ENCODE measurements around the gene SMG9.

SMG9 gene

DNA sequence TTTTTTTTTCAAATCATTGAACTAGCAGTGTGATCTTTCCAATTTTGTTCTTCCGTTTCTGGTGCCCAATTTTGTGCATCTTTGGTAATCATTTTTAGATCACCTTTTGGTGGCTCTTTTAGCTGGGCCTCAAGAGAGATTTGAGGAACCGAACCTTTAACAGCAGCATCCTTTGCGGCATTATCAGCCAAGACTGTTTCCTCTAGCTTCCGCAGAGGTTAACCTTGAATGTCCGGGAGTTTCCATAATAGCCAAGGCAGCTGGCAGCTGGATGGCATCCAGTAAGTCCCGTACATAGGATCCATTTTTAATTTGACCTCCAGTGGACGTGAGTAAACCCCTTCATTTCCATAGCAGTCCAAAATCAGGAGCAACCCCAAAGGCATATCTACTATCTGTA is 29.3 kb downstream of the SMG9 start:
- no peak for DNase-seq (ENCODE audit: low read depth in 2 of 2, low spot score in 1 of 2)

DNA sequence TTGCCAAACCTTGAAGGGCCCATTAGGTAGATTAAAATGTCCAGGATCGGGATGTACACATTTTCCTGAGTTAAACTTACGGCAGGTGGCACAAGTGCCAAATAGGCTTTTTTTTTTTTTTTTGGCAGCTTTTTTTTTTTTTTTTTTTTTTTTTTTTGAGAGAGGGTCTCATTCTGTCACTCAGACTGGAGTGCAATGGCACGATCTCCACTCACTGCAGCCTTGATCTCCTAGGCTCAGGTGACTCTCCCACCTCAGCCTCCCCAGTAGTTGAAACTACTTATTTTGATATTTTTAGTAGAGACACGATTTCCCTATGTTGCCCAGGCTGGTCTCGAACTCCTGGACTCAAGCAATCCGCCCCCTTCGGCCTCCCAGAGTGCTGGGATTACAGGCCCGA is 29.9 kb downstream of the SMG9 start:
- no peak for DNase-seq (ENCODE audit: low read depth in 2 of 2, low spot score in 1 of 2)

DNA sequence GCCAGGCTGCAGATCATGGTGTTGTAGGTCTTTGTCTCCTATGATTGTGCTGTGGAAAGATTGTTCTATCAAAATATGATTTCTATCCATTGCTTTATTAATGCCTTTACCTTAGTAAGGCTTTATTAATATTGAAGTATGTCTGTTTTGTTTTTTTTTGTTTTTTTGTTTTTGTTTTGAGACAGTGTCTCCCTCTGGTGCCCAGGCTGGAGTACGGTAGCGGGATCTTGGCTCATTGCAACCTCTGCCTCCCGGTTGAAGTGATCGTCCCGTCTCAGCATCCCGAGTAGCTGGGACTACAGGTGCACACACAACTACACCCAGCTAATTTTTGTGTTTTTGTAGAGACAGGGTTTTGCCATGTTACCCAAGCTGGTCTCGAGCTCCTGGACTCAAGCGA is 31.2 kb downstream of the SMG9 start:
- no peak for DNase-seq (ENCODE audit: low read depth in 2 of 2, low spot score in 1 of 2)

DNA sequence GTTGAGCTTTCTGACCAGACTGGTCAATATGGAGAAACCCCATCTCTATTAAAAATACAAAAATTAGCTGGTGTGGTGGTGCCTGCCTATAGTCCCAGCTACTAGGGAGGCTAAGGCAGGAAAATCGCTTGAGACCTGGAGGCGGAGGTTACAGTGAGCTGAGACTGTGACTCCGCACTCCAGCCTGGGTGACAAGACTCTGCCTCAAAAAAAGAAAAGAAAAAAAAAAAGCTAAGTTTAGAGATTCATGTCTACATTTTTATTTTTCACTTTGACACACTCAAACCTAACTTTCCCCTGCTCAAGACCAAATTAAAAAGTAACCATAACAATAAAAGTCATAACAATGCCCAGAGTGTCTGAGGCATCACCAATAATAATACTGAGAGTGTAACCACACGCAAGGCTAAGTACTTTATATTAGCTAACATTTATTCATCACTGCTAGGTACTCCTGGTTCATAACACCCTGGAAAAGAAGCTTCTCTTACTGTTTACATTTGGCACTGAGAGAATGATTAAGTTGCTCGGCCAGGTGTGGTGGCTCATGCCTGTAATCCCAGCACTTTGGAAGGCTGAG is 33.2 kb downstream of the SMG9 start:
- no peak for DNase-seq (ENCODE audit: low read depth in 2 of 2, low spot score in 1 of 2)

DNA sequence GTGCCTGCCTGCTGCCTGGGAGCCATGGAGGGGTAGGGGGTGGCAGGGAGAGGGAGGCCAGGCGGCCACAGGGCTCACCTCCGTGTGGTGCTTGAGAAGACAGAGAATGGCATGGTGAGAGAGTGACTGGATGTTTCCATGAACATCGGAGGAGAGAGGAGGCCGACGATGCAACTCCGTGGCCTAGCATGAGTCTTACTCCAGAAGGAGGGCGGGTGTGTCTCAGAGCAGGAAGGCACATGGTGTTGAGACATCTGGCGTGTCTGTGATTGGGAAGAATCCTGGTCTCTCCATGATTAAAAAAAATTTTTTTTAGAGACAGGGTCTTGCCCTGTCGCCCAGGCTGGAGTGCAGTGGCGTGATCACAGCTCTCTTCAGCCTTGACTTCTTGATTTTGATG is 33.8 kb downstream of the SMG9 start:
- no peak for DNase-seq (ENCODE audit: low read depth in 2 of 2, low spot score in 1 of 2)

DNA sequence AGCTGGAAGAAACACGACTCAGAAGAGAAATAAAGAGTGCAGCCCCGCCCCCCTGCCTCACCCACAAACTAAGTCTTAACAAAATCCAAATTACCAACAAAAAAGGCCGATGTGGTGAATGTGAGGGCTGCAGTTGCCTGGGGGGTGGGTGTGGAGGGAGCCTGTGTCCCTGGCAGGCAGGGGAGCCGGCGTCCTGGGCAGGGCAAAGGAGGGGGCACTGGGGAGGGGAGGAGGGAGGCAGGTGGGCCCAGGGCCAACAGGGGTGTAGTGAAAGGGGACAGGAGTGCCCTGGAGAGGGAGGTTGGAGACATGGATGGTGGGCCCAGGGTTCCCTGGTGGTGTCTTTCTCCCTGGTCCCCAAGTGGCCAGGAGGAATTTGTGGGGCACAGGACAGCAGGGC is 34.8 kb downstream of the SMG9 start:
- DNase-seq (ENCODE audit: low read depth in 2 of 2, low spot score in 1 of 2): no peak

DNA sequence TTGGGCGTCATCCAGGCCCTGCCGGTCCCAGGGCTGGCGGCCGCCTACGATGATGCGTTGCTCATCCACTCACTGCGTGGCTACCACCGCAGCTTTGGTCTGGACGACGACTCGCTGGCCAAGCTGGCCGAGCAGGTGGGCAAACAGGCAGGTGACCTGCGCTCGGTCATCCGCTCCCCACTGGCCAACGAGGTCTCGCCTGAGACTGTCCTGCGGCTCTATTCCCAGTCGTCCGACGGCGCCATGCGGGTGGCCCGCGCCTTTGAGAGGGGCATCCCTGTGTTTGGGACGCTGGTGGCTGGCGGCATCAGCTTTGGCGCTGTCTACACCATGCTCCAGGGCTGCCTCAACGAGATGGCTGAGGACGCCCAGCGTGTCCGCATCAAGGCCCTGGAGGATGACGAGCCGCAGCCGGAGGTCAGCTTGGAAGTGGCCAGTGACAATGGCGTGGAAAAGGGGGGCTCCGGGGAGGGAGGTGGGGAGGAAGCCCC is 35.3 kb downstream of the SMG9 start:
- no peak for DNase-seq (ENCODE audit: low read depth in 2 of 2, low spot score in 1 of 2)

DNA sequence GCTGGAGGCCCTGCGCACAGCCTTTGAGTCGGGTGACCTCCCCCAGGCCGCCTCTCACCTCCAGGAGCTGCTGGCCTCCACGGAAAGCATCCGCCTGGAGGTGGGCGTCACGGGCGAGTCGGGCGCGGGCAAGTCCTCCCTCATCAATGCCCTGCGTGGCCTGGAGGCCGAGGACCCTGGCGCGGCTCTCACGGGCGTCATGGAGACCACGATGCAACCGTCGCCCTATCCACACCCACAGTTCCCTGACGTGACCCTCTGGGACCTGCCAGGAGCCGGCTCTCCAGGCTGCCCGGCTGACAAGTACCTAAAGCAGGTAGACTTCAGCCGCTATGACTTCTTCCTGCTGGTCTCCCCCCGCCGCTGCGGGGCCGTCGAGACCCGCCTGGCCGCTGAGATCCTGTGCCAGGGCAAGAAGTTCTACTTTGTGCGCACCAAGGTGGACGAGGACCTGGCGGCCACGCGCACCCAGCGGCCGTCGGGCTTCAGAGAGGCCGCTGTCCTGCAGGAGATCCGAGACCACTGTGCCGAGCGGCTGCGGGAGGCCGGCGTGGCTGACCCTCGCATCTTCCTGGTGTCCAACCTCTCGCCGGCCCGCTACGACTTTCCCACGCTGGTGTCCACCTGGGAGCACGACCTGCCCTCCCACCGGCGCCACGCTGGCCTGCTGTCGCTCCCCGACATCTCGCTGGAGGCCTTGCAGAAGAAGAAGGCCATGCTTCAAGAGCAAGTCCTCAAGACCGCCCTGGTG is 36.0 kb downstream of the SMG9 start:
- no peak for DNase-seq (ENCODE audit: low read depth in 2 of 2, low spot score in 1 of 2)

DNA sequence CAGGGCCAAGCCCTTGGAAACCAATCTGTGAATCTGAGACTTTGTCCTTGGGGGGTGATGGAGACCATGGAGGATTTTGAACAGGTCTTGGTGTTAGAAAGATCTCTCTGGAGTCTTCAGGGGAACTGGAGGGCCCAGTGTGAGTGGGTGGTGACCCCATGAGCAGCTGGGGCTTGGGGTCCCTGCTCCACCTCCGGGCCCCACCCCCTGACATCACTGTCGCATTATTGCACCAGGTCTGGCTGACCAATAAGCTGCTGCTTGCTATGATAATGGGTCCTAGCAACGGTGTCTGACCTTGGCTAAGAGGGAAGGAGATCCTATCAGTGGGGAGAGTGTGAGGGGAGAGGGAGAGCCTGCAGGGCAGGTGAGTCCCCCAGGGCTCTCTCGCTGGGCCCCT is 39.0 kb downstream of the SMG9 start, which contains the start of gene IRGC:
IRGC (plus strand) TSS at position 301 of the 400 bp plus-strand sequence. CDS start 2,483 bp downstream, outside the sequence.
- no peak for DNase-seq (ENCODE audit: low read depth in 2 of 2, low spot score in 1 of 2)

DNA sequence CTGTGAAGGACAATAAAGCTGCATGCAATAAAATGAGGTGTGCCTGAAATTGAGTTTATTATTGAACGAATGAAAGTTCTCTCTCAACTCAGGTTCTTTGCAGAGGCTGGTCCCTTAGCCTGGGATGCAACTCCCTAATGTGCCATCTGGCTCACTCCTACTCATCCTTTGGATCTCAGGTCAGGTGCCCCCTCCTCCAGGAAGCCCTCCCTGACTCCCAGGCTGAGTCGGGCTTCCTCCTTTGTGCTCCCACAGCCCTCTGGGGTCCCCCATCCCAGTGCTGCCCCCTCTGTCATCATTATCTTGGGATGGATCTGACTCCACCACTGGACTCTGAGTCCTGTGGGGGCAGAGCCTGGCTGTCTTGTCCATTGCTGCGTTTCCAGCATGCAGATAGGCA is 41.6 kb downstream of the SMG9 start:
- DNase-seq (ENCODE audit: low read depth in 2 of 2, low spot score in 1 of 2): no peak

DNA sequence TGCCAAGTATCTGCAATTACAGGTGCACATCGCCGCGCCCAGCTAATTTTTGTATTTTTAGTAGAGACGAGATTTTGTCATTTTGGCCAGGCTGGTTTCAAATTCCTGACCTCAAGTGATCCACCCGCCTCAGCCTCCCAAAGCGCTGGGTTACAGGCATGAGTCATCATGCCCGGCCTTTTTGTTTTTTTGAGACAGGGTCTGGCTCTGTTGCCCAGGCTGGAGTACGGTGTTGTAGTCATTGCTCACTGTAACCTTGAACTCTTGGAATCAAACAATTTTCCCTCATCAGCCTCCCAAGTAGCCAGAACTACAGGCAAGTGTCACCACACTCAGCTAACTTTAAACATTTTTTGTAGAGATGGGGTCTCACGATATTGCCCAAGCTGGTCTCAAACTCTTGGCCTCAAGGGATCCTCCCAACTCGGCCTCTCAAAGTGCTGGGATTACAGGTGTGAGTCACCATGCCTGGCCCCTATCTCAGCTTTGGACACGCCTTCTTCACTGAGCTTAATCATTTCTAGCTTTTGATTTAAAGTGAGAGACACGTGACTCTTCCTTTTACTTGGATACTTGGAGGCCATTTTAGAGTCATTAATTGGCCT is 42.9 kb downstream of the SMG9 start:
- no peak for DNase-seq (ENCODE audit: low read depth in 2 of 2, low spot score in 1 of 2)

DNA sequence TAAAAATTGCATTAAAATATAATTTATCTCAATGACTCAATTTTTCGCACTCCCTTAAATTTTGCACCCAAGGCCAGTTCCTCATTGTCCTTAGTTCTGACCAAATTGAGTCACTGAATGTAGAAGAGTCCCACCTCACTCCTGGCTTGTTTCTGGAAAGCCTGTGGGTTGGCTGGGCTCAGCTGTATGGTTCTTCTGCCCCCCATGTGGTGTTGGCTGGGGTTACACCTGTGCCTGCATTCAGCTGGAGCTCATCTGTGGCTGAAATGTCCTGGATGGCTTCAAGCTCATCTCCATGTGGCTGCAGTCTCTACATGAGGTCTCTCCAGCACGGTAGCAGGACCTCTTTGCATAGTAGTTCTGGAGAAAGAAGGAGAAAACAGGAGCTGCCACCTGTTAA is 46.0 kb downstream of the SMG9 start:
- no peak for DNase-seq (ENCODE audit: low read depth in 2 of 2, low spot score in 1 of 2)

DNA sequence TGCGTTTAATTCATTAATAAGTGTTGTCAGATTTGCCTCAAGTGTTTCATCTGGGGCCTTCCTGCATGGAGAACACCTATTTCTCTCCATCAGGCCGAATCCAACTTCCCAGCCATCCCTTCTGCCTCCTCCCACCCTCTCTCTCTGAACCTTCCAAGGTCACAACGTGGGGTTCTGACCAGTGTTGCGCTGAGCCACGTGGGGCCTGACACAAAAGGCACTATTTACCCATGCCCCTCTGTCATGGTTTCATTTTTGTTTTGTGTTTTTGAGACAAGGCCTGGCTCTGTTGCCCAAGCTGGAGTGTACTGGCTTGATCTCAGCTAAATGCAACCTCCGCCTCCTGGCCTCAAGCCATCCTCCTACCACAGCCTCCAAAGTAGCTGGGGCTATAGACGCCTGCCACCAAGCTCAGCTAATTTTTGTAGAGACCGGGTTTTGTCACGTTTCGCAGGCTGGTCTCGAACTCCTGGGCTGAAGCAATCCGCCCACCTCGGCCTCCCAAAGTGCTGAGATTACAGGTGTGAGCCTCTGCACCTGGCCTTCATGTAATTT is 47.5 kb downstream of the SMG9 start:
- DNase-seq (ENCODE audit: low read depth in 2 of 2, low spot score in 1 of 2): no peak

DNA sequence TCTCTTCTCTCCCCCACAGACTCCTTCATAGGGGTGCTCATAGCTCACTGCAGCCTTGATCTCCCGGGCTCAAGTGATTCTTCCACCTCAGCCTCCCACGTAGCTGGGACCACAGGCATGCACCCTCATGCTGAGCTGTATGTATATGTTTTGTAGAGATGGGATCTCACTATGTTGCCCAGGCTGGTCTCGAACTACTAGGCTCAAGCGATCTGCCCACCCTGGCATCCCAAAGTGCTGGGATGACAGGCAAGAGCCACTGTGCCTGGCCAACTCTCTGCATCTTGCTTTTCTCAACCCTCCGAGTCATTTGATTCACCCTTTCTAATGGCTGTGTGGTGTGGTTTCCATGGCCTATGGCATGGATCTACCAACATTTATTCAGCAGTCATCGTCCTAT is 49.0 kb downstream of the SMG9 start:
- DNase-seq (ENCODE audit: low read depth in 2 of 2, low spot score in 1 of 2): no peak

DNA sequence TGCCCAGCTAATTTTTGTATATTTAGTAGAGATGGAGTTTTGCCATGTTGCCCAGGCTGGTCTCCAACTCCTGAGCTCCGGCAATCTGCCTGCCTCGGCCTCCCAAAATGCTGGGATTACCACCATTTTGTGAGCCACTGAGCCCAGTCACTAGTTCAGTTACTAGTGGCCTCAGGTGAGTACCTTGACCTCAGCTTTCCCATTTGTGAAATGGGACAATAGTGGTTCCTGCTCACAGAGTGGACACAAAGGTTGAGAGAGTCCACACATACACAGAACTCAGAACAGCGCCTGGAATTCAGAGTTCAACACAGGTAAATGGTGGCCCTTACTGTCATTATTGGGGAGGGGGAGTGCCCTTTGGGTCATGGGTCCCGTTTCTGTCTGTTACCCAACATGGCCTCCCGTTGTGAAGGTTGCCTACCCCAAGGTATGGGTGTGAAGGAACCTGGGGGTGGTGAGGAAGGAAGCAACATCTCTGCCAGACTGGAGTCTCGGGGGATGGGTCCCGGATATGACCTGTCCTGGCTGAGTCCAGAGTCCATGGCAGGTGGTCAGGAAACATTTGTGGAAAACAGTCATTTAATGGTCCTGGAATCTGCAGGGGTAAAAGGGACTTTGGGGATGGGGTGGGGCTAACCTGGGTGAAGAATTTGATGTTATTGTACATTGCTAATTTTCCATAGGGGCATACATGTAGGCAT is 50.6 kb downstream of the SMG9 start:
- no peak for DNase-seq (ENCODE audit: low read depth in 2 of 2, low spot score in 1 of 2)

DNA sequence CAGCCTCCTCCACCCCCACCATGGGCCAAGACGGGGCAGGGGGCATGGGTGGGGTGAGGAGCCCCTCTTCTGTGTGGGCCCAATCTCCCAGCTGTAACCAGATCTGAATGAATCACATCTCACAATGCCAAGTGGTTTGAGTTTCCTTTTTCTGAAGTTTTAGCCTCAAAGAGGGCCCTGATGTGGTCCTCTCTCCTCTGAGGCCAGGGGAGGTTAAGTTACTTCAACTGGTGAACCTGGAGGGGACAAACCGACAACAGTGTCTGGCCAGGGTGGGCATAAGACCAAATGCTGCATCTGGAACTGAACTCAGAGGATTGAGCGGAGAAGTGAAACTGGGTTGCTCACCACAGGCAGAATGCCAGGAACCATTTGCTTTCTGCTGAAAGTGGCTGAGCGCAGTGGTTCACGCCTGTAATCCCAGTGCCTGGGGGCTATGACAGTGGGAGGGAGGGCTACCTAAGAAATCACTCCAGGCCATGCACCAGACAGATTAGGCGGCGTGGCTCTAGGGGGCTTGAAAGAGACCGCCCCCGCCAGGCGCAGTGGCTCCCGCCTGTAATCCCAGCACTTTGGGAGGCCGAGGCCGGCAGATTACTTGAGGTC is 54.3 kb downstream of the SMG9 start:
- DNase-seq (ENCODE audit: low read depth in 2 of 2, low spot score in 1 of 2): no peak

DNA sequence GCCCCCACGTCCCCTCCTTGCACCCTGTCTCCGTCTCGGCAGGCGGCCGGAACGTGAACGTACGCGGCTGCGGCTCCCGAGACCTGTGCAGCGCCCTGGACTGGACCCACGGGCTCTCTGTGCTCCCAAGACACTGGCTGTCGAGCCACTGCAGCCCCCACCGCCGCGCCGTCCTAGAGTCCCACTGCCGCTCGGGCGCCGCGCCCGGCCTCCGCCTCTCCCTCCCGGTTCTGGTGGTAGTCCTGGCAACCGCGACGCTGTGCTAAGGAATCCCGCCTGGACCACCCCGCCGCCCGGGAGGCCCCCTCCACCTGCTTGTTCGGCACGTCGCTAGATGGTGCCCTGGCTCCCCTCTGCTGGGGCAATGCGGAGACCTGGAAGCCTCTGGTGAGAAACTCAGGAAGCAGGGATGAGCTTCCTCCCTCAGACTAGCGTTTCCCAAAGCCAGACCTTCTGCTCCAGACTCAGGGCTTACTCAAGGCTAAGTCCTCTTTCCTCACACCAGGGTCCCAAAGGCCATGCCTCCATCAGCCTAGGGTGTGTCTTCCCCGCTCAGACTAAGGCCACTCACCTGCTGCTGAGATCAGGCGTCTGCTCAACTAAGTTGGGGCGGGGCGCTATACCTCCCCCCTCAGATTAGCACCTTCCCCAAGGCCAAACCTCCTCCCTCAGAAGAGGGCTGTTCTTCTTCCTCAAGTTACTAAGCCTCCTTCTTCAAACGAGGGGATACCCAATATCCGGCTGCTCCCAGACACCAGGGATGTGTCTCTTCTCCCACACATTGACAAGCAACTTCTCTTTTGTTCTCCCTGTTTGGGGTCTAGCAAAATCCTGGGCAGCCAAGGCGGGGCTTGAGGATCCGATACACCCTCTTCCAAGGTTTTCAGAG is 55.0 kb downstream of the SMG9 start:
- DNase-seq (ENCODE audit: low read depth in 2 of 2, low spot score in 1 of 2): no peak

DNA sequence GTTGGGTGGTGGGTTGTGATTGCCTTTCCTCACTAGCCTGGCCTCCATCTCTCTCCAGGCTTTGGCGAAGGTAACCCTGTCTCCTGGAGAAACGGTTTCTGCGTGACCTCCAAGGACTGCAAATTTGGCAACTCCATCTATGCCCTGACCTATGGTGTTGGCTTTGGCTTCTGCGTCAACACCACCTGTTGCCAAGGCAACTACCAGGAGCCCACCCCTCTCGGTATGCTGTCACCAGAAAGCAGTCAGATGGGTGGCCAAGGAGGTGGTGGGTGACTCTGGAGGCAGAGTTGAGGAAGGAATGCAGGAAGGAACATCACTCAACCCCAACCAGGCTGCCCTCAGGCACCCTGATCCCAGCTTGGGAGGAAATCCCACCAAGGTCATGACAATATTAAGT is 57.5 kb downstream of the SMG9 start:
- no peak for DNase-seq (ENCODE audit: low read depth in 2 of 2, low spot score in 1 of 2)

DNA sequence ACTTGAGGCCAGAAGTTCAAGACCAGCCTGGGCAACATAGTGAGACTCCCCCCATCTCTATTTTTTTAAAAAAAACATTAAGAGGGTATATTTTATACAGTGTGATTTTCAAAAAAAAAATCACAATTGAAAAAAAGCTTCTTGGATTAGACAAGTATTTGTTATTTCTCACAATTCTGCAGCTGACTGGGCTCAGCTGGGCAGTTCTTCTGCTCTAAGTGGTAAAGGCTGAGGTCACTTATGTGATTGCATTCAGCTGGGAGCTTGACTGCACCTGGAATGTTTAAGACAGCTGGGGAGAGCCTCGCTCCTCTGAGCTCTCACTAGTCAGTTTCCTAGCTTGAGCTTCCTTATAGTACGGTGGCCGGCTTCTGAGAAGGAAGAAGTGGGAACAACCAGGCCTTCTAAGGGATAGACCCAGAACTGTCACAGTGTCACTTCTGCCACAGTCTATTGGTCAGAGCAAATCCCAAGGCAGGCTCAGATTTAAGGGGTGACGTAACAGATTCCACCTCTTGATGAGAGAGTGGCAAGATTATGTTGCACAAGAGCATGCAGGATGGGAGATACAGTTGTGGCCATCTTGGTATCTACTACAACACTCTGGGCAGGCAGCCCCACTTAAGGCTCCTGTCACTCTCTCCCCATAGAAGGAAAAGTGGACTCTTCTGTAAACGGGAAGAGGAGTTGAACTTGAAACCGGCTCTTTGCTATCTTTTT is 58.6 kb downstream of the SMG9 start:
- DNase-seq (ENCODE audit: low read depth in 2 of 2, low spot score in 1 of 2): no peak

DNA sequence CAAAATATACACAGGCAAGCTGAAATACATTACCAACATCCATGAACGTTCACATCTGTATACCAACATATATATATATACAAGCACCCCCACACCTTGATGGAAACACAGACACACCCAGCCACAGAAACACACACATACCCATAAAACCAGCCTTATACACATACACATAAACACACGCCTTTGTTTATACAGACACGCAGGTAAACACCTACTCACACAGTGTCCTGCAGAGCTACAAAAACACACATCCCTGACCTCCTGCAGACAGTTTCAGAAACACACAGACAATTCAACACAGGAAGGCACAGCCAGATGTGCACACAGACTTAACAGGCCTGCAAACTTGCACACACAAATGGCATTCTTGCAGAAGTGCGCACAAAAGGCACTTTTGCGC is 60.2 kb downstream of the SMG9 start:
- DNase-seq (ENCODE audit: low read depth in 2 of 2, low spot score in 1 of 2): no peak

Measured in stimulated activated CD8-positive, alpha-beta memory T cell treated with anti-CD3 and anti-CD28 coated beads, Interleukin-4, amount 100 ng/mL, for 1 hour (primary cell).